Endothelial cell (in vitro differentiated cells): ENCODE data around the gene PIP4K2C. TPM values are rescaled to one million over a fixed set of nuclear protein-coding genes. Genes with fewer than 3 reads are reported as not detected.

Experiments used
- DNase-seq: peaks from one replicate; pipeline ENCODE4 v3.0.0; 2021; ENCODE audit warnings: low spot score
- H3K27ac Mint-ChIP-seq: one replicate; pipeline ENCODE4 v1.8.0; 2021; ENCODE audit warnings: mixed read lengths, inconsistent platforms; ENCODE audit not compliant: unreplicated experiment
- H3K27me3 Mint-ChIP-seq: one replicate; pipeline ENCODE4 v1.8.0; 2021; ENCODE audit warnings: mild to moderate bottlenecking, moderate library complexity, mixed read lengths, inconsistent platforms; ENCODE audit not compliant: unreplicated experiment
- H3K36me3 Mint-ChIP-seq: one replicate; pipeline ENCODE4 v1.8.0; 2021; ENCODE audit warnings: mild to moderate bottlenecking, low read depth, mixed read lengths, inconsistent platforms; ENCODE audit not compliant: unreplicated experiment
- H3K4me1 Mint-ChIP-seq: one replicate; pipeline ENCODE4 v1.8.0; 2021; ENCODE audit warnings: mild to moderate bottlenecking, mixed read lengths, inconsistent platforms; ENCODE audit not compliant: unreplicated experiment
- H3K4me3 Mint-ChIP-seq: one replicate; pipeline ENCODE4 v1.8.0; 2021; ENCODE audit warnings: mild to moderate bottlenecking, mixed read lengths, inconsistent platforms; ENCODE audit not compliant: unreplicated experiment
- H3K9me3 Mint-ChIP-seq: one replicate; pipeline ENCODE4 v1.8.0; 2021; ENCODE audit warnings: mixed read lengths, inconsistent platforms; ENCODE audit not compliant: unreplicated experiment
- long read RNA-seq: library from polyadenylated mRNA; unstranded; transcript quantifications from one replicate; pipeline ENCODE4 v2.0.0, GENCODE V29; 2020; ENCODE audit not compliant: unreplicated experiment
- total RNA-seq: library from RNA; stranded (reverse); fragmentation: NEBNext Ultra II Directional; extraction: Animal tissue kit (Norgen Biotek cat#: 25700); gene quantifications from one replicate; pipeline ENCODE4 v1.2.1, GENCODE V29; 2021; ENCODE audit not compliant: unreplicated experiment
- TF ChIP-seq, protein P1 (sequence below): fragments of 200-600 bp; sonication (generic); IDR thresholded peaks from one replicate; pipeline ENCODE4 v1.5.0; 2021; ENCODE audit warnings: antibody characterized with exemption; ENCODE audit not compliant: unreplicated experiment

PIP4K2C gene
- total RNA-seq = 18.5 TPM
- long read RNA-seq, transcript PIP4K2C-201 (10 exons, 2,924 nt) = major isoform, 5 of 7 reads
- long read RNA-seq, partial matches to known transcripts = 0 of 7 reads
- long read RNA-seq, other reads (novel, unspliced or antisense) = 2 of 7 reads

DNA sequence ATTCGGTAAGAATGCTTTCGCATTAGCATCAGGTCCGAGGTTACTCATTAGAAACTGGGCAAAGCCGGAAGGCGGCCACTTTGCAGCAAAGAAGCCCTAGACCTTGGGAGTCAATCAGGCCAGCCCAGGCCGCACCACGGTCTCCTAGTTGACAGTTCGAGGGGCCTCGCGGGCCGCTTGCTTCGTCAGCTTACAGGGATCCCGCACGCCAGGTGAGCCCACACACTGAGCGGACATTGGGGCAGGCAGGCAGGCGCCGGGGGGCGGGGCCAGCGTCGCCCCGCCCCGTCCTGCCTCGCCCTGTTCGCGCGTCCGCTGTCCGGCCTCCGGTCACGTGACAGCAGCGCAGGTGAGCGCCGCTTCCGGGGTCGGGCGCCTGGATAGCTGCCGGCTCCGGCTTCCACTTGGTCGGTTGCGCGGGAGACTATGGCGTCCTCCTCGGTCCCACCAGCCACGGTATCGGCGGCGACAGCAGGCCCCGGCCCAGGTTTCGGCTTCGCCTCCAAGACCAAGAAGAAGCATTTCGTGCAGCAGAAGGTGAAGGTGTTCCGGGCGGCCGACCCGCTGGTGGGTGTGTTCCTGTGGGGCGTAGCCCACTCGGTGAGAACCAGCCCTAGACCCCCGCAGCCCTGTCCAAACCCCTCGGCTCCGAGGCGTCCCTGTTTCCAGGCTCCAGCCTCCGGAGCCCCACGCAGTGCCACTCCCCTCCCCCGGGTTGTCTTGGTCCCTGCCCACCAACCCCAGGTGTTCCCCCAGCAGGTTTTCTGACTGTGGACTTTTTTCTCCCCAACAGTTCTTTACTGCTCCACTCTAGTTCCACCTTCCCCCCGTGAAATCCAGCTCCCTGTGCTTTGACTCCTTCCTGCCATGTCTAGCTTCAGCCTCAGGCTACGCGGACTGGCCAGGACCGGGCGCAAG, at the start of gene PIP4K2C:
TSS of gene PIP4K2C (plus strand) at position 329 of the 918 bp plus-strand sequence. CDS start at position 427, 98 bp downstream.
- H3K9me3 Mint-ChIP-seq = no peaks in the 10 kb centered on the region

DNA sequence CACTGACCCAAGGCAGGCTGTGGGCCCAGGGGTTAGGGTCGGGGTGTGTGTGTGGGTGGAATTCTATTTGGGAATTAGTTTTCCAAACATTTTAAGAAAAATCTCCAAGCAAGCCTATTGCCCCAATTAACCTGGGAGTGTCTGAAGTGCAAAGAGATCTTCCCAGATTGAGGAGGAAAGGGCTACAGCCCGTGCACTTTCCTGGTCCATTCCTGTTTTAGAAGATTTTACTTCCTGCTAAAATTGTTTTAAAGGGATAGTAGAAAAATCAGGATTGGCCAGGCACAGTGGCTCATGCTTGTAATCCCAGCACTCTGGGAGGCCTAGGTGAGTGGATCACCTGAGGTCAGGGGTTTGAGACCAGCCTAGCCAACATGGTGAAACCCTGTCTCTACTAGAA, 49.3 kb upstream of the PIP4K2C start:
- no peaks in the 10 kb centered on the region for H3K9me3 Mint-ChIP-seq
- peaks cover 3% of the 10 kb centered on the region for H3K27me3 Mint-ChIP-seq
- no peak overlapping the region for H3K4me3 Mint-ChIP-seq
- H3K4me1 Mint-ChIP-seq = peaks cover 28% of the 10 kb centered on the region
- H3K27ac Mint-ChIP-seq = no peak overlapping the region
- peaks cover 26% of the 10 kb centered on the region for H3K36me3 Mint-ChIP-seq
- DNase-seq = no peak
- TF ChIP-seq, protein P1, sequence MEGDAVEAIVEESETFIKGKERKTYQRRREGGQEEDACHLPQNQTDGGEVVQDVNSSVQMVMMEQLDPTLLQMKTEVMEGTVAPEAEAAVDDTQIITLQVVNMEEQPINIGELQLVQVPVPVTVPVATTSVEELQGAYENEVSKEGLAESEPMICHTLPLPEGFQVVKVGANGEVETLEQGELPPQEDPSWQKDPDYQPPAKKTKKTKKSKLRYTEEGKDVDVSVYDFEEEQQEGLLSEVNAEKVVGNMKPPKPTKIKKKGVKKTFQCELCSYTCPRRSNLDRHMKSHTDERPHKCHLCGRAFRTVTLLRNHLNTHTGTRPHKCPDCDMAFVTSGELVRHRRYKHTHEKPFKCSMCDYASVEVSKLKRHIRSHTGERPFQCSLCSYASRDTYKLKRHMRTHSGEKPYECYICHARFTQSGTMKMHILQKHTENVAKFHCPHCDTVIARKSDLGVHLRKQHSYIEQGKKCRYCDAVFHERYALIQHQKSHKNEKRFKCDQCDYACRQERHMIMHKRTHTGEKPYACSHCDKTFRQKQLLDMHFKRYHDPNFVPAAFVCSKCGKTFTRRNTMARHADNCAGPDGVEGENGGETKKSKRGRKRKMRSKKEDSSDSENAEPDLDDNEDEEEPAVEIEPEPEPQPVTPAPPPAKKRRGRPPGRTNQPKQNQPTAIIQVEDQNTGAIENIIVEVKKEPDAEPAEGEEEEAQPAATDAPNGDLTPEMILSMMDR = no peak

More for the DNA sequence above, at the start of gene PIP4K2C:
- peak within 1 kb of the TSS; percentile 85 for H3K27ac Mint-ChIP-seq
- DNase-seq = peak; percentile 58
- TF ChIP-seq, protein P1 = no peak
- H3K4me3 Mint-ChIP-seq = peak within 1 kb of the TSS; percentile 95
- H3K36me3 Mint-ChIP-seq = peaks cover 9% of the 10 kb centered on the region
- H3K4me1 Mint-ChIP-seq = peaks cover 18% of the 10 kb centered on the region
- H3K27me3 Mint-ChIP-seq = peaks cover 11% of the 10 kb centered on the region

DNA sequence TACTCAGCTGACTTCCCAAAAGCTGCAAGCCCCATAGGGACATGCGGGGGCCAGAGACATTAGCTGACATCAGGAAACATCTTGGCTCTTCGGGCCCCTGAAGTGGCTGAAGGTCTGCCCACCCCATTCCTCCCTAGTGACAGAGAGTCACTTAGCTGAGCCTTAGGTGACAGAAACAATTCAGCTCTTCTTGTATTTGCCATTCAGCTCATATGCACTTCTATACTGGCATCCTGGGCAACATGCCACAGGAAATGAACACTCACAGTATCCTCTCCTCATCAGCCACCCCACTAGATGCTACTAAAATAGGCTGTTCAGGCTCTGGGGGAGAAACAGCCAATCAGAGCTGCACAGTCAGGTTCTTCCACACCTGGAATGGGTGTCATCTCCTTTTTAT, 47.4 kb upstream of the PIP4K2C start:
- no peaks in the 10 kb centered on the region for H3K9me3 Mint-ChIP-seq
- no peak overlapping the region for H3K4me3 Mint-ChIP-seq
- H3K36me3 Mint-ChIP-seq = peaks cover 11% of the 10 kb centered on the region
- H3K4me1 Mint-ChIP-seq = peaks cover 23% of the 10 kb centered on the region
- no peak for DNase-seq
- H3K27ac Mint-ChIP-seq = peak overlapping the region; percentile 9
- TF ChIP-seq, protein P1 = no peak
- H3K27me3 Mint-ChIP-seq = peaks cover 3% of the 10 kb centered on the region

DNA sequence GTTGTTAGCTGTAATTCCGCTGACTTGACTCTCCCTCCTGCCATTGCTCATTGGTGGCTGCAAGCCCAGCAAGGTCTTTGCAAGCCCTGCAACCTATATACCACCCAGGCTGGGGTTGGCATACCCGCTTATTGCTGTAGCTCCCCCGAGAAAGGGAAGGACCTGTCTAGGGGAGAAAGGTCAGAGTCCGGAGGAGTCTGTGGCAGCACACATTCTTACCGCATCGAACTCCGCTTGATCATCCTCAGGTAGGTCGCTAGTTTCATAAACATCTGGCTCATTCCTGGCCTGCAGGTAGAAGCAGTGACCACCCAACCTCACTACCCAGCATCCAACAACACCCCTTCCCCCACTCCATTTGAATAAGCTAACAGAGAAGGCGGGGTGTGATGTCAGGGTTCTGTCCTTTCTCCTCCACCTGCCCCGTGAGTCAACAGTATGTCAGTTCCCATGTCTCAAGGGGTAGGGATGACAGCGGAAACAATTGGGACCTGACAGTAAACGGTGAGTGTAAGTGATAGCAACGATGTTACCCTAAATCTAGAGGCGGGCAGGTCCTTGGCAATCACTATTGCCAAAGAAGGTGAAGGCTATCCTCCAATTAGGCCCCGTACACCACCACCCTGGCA, 45.1 kb upstream of the PIP4K2C start:
- Mint-ChIP-seq H3K27me3 (peaks cover 10% of the 10 kb centered on the region), H3K9me3 (no peaks in the 10 kb centered on the region), H3K4me1 (peaks cover 26% of the 10 kb centered on the region), H3K36me3 (peaks cover 3% of the 10 kb centered on the region), H3K27ac (peak overlapping the region; percentile 97), H3K4me3 (peak overlapping the region; percentile 100)
- TF ChIP-seq, protein P1 = no peak
- DNase-seq = no peak
